ENCODE measurements around the gene ESD. TPM values are rescaled to one million over a fixed set of nuclear protein-coding genes. Genes with fewer than 3 reads are reported as not detected.
"Not testable (repeated sequence)": the region's sequence is repeated elsewhere in the genome, so short reads cannot be mapped to it uniquely, and the experiment has no call there.

Gene ESD, protein sequence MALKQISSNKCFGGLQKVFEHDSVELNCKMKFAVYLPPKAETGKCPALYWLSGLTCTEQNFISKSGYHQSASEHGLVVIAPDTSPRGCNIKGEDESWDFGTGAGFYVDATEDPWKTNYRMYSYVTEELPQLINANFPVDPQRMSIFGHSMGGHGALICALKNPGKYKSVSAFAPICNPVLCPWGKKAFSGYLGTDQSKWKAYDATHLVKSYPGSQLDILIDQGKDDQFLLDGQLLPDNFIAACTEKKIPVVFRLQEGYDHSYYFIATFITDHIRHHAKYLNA
- total RNA-seq (2014; rRNA removed; shearing (Covaris generic)) = 70.2 and 78.3 TPM in 2 replicates

DNA sequence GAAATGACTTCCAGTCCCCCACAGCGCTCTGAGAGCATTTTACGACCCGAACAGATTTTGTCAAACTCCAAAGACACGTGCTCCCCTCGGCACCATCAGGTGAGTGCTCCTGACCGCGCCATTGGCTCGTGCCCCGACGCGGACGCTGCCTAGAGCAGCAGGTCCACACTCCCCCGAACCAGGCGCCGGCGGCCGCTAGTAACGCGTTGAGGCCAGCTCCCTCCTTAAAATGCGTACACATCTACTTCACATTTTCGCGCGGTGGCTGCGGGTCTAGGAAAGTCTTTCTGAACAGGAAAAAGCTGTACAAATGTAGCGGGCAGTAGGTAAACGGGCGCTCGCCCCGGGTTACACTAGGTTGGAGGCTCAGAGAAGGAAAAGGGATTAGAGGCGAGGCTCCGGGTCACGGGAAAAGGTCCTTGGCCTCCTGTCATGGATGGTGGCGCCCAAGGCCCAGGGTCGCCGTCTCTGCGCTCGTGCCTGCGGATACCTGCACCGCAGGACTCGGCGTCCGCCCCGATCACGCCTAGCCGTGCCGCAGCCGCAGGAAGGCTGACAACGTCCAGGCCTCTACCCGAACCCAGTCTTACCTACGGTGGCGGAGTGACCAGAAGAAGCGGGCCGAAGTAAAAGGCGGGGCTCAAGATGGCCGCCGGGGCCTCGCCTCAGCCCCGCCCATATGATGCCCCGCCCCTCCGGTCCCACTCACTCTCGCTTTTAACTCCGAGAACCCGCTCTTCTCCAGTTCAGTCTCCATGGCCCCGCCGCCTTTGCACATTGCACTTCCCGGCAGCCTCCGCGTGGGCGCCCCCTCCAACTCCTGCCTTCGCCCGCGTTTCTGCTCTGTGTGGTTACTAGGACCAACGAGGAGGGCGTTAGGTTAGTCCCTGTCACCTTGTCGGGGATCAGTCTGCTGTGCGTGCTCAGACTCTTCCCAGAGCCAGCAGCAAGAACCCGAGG, at the start of gene ESD:
ESD (minus strand) TSS at position 647 of the 960 bp plus-strand sequence. CDS start 5,748 bp downstream, outside the sequence.
- DNase-seq (ENCODE audit: low read depth) = peak; percentile 87

DNA sequence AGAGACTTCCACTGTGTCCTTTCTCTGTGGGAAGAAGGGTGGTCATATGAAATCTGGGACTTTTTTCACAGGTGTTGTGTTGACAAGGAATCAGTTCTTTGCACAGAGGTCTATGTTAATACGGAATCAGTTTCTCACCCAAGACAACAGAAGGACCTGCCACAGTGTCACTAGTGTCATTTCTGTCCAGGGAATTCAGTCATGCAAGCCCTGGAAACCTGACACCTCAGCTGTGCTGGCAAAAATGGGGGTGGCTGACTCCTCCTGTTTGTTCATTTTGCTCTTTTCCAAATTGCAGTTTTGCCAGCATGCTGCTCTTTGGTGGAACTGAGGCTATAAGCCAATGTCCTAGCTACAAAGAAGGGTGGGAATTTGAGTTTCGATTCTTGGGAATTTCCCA, 49.8 kb upstream of the ESD start:
- DNase-seq (ENCODE audit: low read depth) = no peak

DNA sequence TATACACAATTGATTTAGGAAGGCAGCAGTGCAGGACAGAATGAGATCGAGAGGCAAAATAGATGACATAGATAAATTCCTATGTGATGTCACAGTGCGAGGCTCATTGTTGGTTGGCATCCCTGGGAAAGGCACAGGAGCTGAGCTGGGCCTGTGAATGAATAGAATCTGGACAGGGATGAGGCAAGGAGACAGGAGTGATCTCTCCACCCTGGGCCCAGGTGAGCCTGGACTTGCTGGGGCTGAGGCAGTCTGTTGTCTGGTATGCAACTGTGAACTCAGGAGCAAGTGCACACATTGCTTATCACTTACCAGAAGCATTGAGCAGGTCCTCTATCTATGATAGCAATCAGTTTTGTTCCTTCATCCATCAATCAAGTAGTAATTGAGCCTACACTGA, 48.2 kb upstream of the ESD start:
- no peak for DNase-seq (ENCODE audit: low read depth)

DNA sequence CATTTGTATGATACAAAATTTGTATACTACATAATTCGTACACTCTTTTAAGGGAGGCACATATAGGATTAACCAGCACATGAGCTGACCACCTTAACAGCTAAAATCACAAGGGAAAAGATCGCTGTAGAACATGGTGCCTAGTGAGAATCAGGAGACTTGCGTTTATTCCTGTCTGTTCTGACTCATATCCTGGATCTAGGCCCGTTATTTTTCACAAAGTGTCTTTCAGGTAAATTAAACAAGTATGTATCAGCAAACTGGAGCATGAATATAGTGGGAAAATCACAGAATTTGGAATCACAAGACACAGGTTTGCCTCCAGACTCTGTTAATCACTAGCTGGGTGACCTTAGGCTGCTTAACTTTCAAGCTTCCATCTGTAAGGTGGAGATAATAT, 47.5 kb upstream of the ESD start:
- DNase-seq (ENCODE audit: low read depth) = no peak

DNA sequence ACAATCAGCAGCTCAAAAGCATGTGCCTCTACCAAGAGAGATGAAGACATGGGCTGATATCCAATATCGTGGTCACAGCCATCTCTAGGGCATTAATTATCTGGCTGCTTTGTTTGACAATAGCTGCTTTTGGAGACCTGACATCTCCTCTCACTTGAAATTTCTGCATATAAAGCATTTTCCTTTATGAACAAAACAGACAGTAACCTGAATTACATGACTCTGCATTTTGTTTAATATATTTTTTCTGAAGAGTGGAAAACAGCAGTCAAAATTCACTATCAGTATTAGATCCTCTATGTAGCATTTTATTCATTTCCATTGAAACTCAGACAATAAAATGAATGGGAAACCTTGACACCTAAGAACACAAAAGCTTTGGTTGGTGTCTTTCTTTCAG, 42.4 kb upstream of the ESD start:
- DNase-seq (ENCODE audit: low read depth) = no peak

DNA sequence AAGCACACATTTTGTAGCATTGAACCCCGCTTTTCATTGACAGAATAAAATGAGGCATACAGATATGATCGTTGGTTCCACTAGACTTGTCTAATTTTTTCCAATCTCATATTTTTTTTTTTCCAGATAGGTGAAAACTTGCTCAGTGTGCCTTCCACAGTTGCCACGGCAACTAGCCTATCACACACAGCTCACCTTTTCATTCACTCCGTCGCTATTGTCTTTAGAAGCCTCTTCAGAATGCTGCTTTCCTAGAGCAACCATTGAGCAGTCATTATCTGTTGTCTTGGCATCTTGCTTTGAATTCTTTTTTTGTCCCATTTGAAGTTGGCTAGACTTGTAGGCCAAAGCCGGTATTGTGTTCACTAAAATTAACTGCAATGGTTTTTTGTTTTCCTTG, 37.7 kb upstream of the ESD start:
- no peak for DNase-seq (ENCODE audit: low read depth)

DNA sequence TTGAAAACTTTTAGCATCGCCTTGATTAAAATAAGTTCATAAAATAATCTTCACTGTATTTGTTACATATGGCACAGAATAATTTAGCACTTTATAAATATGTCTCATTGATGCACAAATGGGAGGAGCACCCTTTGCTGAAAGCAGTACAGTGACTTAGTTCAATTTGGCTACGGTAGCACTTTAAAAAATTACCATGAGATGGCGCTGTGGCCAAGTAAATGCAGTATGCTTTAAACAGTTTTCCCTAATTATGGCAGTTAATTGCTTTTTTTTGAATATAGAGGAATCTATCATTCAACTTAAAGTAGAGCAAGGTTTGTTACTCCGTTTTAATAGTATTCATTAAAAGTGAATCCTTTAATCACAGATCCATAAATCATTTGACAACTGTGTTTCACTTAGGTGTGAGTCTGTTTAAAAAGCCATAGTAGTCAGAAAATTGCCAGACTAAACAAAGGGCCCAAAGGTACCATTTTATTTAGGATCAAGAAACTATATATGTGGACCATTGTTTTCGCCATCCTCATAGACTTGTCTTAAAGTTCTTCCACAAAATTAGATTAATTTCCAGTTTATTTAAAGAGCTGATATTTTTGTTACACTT, 34.7 kb upstream of the ESD start:
- peak; percentile 22 for DNase-seq (ENCODE audit: low read depth)

DNA sequence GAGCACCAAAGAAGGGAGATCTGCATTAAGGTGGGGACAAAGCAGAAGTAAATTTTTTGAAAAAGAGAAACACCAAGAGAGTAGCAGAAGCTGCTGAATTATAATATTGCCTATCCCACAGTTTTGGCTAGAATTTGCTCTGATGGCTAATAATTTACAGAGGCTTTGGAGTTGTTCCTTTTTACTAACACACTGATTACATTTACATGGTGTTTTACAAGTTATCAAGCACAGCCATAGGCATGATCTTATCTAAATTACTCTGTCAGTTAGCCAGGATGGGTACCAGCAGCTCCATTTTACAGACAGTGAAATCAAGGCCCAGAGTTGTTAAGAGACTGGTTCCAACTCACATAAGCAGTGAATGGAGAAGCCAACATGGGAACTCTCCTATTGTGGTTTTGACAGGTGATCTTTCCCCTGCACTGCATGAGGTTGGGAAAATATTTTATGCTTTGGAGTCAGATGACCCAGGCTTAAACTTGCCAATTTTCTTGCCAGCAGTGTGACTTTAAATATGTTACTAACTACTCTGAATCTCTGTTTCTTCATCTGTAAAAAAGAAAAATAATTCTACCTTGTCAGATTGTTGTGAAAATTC, 33.5 kb upstream of the ESD start:
- no peak for DNase-seq (ENCODE audit: low read depth)

DNA sequence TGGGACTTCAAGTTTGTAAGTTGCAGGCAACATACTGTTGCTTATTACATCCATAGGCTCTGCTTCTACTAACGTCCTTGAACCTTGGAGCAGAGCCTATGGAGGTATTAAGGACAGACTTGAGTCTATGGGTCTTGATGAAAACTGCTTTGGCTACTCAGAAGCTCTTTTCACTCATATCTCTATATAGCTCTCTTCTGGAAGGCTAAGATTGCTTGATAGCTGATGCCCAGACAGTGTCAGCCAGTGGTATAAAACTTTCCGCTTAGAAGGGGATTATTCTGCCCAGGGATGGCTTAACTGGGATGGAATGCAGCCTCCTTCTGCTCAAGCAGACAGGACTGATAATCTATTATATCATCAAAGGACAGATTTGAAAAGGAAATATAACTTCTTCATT, 25.6 kb upstream of the ESD start:
- DNase-seq (ENCODE audit: low read depth) = no peak

DNA sequence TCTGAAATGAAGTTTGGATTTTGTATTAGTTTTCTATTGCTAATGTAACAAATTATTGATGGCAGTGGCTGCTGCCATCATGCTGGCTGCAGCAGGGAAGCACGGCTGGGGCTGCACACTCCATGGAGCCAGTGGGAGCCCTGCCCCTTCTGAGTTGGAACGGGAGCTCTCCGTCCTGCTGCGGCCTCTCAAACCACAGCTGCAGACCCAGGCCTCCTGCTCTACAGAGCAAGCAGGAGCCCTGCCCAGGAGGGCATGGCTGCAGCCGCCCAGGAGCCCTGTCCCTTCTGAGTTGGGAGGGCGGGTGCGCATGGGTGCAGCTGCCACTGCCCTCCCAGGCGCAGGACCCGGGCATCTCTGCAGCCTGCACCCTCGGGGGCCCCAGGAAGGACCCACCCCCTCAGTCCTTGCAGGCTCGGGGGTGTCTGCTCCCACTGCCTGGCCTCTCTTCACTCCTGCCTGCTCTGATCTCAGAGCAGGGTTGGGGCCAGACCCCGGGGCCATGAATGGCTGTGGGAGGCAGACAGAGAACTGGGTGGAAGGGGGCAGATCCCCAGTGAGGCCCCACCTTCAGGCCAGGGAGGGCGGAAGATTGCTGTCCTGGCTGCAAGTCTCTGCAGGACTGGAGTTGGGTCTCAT, 21.0 kb upstream of the ESD start:
- no peak for DNase-seq (ENCODE audit: low read depth)

DNA sequence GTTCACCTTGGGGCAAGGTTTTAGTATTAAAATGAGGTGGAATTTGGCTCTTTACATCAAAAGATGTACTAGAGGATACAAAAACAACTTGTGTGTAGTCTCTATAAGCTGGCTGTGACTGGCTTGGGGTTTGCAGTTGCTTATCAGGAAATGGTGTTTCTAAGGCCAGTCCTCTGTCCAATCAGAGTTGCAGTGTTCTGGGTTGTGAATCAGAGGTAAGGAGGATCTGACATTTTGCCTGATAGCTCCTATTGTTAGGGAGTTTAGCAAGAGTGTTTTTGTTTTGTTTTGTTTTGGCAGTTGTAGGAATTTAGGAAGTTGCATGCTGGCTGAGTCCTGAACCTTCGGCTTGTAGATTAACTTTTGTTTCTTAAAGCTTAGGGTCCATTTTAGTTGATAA, 20.1 kb upstream of the ESD start:
- no peak for DNase-seq (ENCODE audit: low read depth)

DNA sequence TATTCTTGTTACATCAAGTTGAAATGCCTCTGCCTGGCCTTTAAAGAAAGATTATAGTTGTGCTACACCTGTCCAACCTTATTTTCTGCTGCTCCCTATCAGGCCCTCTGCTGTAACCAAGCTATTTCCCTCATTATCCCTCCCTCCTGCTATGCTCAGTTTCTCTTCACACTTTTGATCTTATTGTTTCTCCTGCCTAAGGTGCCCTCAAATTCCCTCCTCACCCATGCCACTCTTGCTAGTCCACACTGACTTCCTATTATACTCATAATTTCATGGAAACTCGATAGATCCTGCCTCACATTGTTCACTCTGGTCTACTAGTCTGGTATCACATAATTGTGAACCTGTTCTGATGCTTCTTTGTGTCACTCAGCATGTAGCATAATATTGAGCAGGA, 19.4 kb upstream of the ESD start:
- DNase-seq (ENCODE audit: low read depth) = no peak

DNA sequence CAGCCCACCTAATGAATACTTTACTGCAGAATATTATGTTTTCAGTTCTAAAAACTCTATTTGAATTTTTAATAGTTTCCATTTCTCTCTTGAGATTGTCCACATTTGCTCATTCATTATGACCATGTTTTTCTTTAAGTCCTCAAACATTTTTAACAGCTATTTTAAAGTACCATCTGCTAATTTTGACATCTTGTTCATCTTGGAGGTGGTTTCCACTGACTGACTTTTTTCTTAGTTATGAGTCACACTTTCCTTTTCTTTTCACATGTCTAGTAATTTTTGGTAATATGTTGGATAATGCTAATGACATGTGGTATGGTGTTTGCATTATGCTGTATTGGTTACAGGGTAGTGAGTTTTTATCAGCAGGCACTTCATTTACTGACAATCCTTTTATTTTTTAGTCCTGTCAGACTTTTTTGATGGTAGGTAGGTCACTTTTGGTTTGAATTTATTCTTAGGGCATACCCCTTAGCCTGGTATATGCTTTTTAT, 15.4 kb upstream of the ESD start:
- DNase-seq (ENCODE audit: low read depth) = no peak

DNA sequence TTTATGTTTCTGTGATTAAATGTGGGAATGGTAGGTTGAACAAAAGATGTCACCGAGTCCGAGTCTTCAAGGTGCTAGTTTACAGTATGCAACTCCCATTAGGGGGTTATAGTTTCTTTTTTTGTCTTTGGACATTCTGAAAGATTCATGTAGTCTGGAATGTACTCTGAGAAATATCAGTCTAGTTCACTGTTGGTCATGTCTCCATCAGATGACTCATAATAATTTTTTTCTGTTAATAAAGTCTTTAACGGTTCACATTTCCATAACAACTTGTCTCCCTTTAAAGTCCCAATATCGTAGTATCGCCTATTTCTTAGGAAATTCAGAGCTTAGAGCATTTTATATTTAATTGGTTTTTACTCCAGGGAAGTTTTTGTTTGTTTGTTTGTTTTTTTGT, 13.5 kb upstream of the ESD start:
- no peak for DNase-seq (ENCODE audit: low read depth)

DNA sequence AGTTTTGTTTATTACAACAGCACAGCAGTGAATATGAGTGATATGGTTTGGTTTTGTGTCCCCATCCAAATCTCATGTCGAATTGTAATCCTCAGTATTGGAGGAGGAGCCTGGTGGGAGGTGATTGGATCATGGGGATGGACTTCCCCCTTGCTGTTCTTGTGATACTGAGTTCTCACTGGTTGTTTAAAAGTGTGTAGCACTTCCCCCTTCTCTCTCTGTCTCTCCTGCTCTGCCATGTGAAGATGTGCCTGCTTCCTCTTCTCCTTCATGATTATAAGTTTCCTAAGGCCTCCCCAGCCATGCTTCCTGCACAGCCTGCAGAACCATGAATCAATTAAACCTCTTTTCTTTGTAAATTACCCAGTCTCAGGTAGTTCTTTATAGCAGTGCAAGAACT, 8.0 kb upstream of the ESD start:
- not testable (repeated sequence) for DNase-seq (ENCODE audit: low read depth)

DNA sequence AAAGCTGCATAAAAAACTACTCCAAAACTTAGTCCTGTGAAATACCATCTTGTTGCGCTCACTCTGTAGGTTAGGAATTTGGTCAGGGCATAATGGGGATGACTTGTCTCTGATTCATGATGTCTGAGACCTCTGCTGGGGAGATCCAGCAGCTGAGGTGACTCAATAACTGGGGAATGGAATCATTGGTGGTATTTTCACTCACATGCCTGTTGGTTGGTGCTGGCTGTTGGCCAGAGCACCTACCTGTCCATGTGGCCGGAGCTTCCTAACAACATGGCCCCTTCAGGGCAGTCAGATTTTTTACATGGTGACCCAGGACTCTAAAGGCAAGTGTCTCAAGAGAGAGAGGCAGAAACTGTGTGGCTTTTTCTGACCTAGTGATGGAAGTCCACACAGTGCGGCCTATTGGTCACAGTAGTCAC, 7.4 kb upstream of the ESD start:
- DNase-seq (ENCODE audit: low read depth) = peak; percentile 86

DNA sequence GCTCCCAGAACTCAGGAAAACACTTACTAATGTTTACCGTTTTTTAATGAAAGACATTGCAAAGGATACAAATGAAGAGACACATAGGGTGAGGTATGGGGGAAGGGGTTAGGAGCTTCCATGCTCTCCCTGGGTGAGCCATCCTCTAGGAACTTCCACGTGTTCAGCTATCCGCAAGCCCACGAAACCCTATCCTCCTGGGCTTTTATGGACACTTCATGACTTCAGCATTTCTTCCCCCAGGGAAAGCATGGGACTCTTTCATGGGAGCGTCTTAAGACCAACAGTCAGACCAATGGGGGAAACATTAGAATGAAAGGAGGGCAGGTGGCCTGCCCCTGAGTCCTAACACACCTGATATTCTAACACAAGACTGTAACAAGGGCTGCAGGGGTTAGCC, 6.6 kb upstream of the ESD start:
- peak; percentile 27 for DNase-seq (ENCODE audit: low read depth)

DNA sequence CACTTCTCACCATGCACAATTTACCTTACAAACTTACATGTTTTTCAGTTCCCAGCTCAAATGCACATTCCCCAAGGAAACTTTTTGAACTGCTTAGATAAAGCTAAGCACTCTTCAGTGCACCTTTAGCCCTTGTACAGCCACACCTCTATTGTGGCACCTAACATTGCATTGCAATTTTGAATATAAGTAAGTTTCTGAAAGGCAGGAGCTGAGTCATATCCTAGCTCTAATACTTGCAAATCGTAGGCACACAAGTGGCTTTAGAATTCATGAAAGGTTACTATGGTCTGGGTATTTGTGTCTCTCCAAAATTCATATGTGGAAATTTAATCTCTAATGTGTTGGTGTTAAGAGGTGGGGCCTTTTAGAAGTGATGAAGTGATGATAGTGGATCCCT, 4.9 kb upstream of the ESD start:
- DNase-seq (ENCODE audit: low read depth) = no peak

DNA sequence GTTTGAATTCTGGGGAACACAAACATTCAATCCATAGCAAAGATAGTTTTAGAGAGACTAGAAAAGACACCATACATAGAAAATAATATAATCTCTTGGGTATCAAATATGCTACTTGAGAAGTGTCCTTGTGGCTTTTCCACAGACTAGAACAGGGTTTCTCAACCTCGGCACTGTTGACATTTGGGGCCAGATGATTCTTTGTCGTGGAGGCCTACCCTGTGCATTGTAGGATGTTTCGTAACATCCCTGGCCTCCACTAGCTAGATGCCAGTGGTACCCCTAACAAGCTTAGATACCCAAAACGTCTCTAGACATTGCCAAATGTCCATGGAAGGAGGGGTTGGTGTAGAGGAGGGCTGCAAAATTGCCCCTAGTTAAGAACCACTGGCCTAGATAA, 2.2 kb upstream of the ESD start:
- no peak for DNase-seq (ENCODE audit: low read depth)

DNA sequence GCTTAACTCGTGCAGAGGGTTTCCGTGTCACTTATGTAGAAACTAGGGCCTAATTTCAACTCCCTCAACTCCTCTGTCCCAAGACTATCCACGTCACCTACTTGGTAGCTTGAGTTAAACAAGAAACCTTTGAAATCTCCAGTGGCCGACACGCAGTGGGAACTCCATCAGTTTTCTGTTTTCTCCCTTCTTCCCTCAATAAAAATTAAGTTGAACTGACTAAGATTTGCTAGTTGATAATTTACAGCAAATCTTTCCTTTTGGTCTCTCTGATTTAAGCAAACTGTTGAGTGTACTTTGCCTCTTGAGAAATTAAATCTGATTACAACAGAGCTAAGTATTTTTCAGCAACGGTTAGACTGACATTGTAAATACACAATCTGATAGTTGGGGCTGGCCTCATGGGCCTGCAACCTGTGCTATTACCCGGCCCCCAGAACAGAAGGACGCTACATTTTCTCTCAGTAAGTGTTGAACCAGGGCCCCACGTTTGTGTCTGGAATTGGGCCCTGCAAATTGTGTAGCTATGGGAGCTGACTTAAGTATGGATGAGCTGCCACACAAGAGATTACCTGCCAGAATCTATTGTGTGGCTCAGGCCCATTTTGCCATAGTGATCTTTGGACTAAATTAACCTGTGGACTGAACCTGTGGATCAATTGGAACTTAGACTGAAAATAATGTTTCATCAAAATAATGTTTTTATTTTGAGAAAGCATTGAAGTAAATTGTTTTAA, 708 bp upstream of the ESD start:
- no peak for DNase-seq (ENCODE audit: low read depth)

DNA sequence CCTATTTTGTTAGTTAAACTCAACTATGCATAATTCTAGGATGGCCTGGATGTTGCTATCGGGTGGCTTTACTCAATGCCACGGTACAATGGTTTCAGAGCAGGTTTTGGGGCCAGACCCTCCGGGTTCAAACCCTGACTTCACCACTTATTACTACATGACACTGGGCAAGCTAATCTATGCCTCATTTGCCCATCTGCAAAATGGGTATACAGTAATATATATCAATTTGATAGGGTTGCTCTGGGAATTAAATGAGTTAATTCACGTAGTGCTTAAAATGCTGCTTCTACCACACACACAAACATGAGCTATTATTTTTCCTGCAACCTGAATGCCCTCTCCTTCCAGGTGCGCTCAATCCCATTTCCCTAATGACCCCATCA, 839 bp downstream of the ESD start:
- DNase-seq (ENCODE audit: low read depth) = no peak
